Measurements from ENCODE around the gene SMIM7.

DNA sequence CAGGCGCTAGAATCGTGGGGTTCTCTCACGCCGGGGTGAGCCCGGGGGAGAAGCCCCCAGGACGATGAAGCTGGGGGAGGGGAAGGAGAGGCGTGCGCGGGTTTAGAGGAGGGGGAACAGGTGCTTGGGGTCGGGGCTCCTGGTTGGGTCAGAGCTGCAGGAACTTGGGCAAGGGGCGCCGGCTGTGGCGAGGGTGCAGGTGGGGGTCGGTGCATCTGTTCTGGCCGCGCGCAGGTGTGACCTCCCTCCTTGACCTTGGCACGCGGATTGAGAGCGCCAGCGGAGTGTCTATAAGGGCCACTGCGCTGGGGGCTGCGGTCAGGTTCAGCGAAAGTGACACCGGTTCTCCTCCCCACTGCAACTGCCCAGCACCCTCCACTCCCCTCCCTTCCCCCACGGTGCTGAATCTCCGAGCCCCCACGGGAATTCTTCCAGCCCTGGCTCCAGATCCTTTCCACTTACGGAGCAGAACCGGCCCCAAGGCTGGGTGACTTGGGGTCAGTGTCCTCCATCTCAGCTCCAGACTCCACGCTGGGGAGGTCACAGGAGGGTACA, 1.6 kb upstream of the SMIM7 start:
- TF ChIP-seq, protein P1, sequence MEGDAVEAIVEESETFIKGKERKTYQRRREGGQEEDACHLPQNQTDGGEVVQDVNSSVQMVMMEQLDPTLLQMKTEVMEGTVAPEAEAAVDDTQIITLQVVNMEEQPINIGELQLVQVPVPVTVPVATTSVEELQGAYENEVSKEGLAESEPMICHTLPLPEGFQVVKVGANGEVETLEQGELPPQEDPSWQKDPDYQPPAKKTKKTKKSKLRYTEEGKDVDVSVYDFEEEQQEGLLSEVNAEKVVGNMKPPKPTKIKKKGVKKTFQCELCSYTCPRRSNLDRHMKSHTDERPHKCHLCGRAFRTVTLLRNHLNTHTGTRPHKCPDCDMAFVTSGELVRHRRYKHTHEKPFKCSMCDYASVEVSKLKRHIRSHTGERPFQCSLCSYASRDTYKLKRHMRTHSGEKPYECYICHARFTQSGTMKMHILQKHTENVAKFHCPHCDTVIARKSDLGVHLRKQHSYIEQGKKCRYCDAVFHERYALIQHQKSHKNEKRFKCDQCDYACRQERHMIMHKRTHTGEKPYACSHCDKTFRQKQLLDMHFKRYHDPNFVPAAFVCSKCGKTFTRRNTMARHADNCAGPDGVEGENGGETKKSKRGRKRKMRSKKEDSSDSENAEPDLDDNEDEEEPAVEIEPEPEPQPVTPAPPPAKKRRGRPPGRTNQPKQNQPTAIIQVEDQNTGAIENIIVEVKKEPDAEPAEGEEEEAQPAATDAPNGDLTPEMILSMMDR (IDR thresholded peaks at IDR 0.05) = no peak
- no peak for TF ChIP-seq POLR2A (IDR thresholded peaks at IDR 0.05)
